Activated naive CD8-positive, alpha-beta T cell treated with anti-CD3 and anti-CD28 coated beads, Interleukin-2, amount 50 U/mL, for 24 hours (primary cell): ENCODE results near the gene UBE2C.
"Not testable (repeated sequence)": the region's sequence is repeated elsewhere in the genome, so short reads cannot be mapped to it uniquely, and the experiment has no call there.

Source experiments
- ATAC-seq: fragments of 150-1000 bp; cut with Tn5 transposase; one replicate; pipeline ENCODE4 v1.10.0; 2021
- DNase-seq: peaks from one replicate; pipeline ENCODE4 v3.0.0; 2021
- H3K27ac Mint-ChIP-seq: one replicate; pipeline ENCODE4 v1.8.0; 2021; ENCODE audit warnings: mild to moderate bottlenecking, mixed read lengths
- H3K27me3 Mint-ChIP-seq: one replicate; pipeline ENCODE4 v1.8.0; 2021; ENCODE audit warnings: mixed read lengths
- H3K36me3 Mint-ChIP-seq: one replicate; pipeline ENCODE4 v1.8.0; 2021; ENCODE audit warnings: low read depth, mixed read lengths
- H3K4me1 Mint-ChIP-seq: one replicate; pipeline ENCODE4 v1.8.0; 2021; ENCODE audit warnings: mixed read lengths
- H3K4me3 Mint-ChIP-seq: one replicate; pipeline ENCODE4 v1.8.0; 2021; ENCODE audit warnings: mild to moderate bottlenecking, moderate library complexity, mixed read lengths
- H3K9me3 Mint-ChIP-seq: one replicate; pipeline ENCODE4 v1.8.0; 2021; ENCODE audit warnings: mixed read lengths

Gene UBE2C

DNA sequence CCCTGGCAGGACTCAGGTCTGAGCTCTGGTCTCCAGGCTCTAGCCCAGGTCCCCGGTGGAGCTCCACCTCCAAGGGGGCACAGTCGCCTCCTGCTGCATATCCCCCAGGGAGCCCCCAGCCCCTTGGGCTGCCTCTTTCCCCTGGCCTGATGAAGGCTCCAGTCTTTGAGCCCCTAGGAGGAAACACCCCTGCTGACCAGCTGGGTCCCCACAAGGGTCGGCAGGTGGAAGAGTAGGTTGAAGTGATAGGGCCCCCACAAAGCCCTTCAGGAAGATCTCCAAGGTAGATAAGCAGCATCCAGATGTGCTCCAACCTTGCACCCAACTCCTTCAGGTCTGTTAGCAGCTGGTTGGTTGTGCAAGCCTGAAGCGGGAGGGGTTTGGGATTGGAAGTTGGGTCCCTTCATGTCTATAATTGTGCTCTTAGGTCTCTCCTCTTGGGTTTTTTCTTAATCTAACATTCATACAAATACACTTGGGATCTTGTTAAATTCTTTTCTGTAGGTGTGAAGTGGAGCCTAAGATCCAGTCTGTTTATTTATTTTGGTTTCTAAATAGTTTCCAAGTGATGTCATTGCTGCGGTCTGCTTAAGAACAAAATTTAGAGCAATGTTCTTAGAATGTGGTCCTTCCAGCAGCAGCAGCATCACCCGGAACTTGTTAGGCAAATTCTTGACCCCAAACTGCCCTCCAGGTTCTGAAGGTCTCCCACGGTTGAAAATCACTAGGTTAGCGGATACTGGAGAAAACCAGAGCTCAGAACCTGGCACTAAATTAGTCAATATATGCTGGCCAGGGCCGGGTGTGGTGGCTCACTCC lies 5.1 kb downstream of the UBE2C start:
- H3K4me1 Mint-ChIP-seq: peaks cover 12% of the 10 kb centered on the region
- H3K36me3 Mint-ChIP-seq: peaks cover 29% of the 10 kb centered on the region
- ATAC-seq: no peak
- H3K4me3 Mint-ChIP-seq: no peak overlapping the region
- H3K27me3 Mint-ChIP-seq: peaks cover 12% of the 10 kb centered on the region
- H3K27ac Mint-ChIP-seq: no peak overlapping the region
- H3K9me3 Mint-ChIP-seq: no peaks in the 10 kb centered on the region
- DNase-seq: no peak

DNA sequence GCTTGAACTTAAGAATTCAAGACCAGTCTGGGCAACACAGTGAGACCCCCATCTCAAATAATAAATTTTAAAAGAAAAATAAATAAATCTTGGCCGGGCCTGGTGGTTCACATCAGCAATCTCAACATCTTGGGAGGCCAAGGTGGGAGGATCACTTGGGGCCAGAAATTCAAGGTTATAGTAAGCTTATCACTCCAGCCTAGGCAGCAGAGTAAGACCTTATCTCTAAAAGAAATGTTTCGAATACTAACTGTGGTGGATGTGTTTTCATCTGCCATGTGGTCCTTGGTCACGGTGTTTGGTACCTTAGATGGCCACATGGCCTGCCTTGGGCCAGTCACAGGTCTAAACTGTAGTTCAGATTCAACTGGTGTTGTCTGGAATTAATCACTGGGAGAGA lies 5.8 kb downstream of the UBE2C start:
- no peak overlapping the region for H3K4me3 Mint-ChIP-seq
- H3K27me3 Mint-ChIP-seq: peaks cover 16% of the 10 kb centered on the region
- H3K9me3 Mint-ChIP-seq: no peaks in the 10 kb centered on the region

DNA sequence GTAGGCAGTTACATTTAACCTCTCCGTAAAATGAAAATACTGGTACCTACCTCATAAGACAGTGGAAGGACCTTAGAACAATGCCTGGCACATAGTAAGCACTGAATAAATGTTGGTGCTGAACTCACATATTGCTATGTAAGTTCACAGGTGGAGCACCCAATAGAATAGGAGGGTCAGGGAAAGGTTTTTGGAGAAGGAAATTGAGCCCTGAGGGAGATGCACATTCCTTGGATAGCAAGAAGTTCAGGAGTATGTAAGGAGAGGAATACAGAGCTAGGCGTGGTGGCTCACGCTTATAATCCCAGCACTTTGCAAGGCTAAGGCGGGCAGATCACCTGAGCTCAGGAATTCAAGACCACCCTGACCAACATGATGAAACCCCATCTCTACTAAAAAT lies 7.0 kb downstream of the UBE2C start:
- no peak overlapping the region for H3K4me3 Mint-ChIP-seq
- no peak for ATAC-seq
- DNase-seq: no peak
- no peaks in the 10 kb centered on the region for H3K9me3 Mint-ChIP-seq
- H3K4me1 Mint-ChIP-seq: peaks cover 13% of the 10 kb centered on the region
- H3K36me3 Mint-ChIP-seq: peaks cover 14% of the 10 kb centered on the region
- H3K27ac Mint-ChIP-seq: no peak overlapping the region
- H3K27me3 Mint-ChIP-seq: peaks cover 28% of the 10 kb centered on the region

More for the DNA sequence above, 5.8 kb downstream of the UBE2C start:
- Mint-ChIP-seq H3K36me3 (peaks cover 24% of the 10 kb centered on the region), H3K4me1 (peaks cover 10% of the 10 kb centered on the region), H3K27ac (no peak overlapping the region)
- DNase-seq (no peak), ATAC-seq (no peak)

DNA sequence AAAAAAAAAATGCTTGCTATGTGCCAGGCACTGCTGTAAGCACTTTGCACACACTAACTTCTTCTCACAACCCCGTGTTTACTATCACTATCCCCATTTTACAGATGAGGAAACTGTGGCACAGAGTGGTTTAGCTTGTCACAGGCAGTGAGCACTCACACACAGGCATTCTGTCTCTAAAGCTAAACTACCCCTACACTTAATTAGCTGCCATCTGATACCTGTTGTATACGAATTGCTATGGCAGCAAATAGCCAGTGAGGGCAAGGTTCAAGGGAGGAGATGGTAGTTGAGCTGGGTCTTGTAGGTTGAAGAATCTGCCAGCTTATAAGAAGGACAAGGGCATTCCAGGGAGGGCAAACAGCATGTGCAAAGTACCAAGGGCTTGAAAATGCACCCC lies 9.5 kb downstream of the UBE2C start:
- ATAC-seq (no peak), DNase-seq (no peak)
- no peak overlapping the region for H3K27ac Mint-ChIP-seq
- peaks cover 3% of the 10 kb centered on the region for H3K36me3 Mint-ChIP-seq
- H3K4me3 Mint-ChIP-seq: no peak overlapping the region
- peaks cover 12% of the 10 kb centered on the region for H3K4me1 Mint-ChIP-seq
- H3K9me3 Mint-ChIP-seq: no peaks in the 10 kb centered on the region
- H3K27me3 Mint-ChIP-seq: peaks cover 32% of the 10 kb centered on the region

DNA sequence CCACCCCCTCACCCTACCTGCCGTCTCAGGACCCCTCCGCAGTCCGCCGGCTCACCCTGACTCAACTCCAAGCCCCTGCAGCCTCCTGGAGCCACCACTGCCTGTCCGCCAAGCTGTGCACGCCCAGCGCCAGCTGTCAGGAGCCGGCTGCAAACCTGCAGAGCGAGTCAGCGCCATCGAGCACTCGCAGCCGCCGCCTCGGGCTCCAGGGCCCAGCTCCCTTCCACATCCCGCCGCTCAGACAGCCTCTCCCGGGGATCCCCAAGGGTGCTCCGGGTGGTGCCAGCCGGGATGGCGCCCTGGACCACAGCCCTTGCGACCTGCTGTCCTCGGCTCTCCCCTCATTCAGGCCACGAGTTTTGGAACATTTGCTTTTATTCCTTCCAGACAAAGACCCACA lies 10.4 kb downstream of the UBE2C start:
- Mint-ChIP-seq H3K9me3 (no peaks in the 10 kb centered on the region), H3K4me1 (peaks cover 12% of the 10 kb centered on the region), H3K27ac (no peak overlapping the region), H3K4me3 (no peak overlapping the region), H3K36me3 (peaks cover 2% of the 10 kb centered on the region), H3K27me3 (peaks cover 32% of the 10 kb centered on the region)
- ATAC-seq: no peak
- DNase-seq: no peak

DNA sequence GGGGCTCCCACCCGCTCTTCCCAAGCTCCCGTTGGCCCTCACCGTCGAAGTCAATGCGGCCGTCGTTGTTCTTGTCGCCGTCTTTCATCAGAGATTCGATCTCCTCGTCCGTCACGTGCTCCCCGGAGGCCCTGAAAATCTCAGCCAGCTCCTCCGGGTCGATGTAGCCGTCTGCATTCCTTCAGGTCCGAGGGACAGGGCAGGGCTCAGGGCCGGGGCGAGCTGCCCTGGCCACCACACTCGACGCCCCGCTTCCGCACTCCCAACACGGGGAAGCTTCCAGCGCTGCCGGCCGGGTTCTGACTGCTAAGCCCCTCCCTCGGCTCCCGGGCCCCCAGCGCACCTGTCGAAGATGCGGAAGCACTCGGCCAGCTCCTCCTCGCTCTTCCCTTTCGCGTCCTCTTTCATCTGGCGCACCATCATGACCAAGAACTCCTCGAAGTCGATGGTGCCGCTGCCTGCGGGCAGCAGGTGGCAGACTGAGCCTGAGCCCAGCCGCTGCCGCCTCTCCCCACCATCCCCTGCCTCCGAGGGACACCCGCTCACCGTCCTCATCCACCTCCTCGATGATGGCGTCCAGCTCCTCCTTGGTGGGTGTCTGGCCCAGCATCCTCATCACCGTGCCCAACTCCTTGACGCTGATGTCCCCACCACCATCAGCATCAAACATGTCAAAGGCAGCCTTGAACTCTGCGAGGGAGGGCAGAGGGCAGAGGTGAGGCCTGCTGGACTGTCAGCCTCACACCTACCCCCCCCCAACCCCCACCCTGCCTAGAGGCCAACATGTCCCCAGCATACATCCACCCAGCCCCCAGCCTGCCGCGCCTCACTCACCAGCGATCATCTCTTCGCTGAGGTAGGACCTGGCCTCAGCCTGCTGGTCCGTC lies 11.7 kb downstream of the UBE2C start:
- Mint-ChIP-seq H3K36me3 (peaks cover 2% of the 10 kb centered on the region), H3K9me3 (no peaks in the 10 kb centered on the region), H3K27ac (peak overlapping the region; percentile 61), H3K4me3 (peak overlapping the region; percentile 65), H3K4me1 (peaks cover 12% of the 10 kb centered on the region), H3K27me3 (peaks cover 32% of the 10 kb centered on the region)
- DNase-seq (peak; percentile 47), ATAC-seq (peak; percentile 81)

DNA sequence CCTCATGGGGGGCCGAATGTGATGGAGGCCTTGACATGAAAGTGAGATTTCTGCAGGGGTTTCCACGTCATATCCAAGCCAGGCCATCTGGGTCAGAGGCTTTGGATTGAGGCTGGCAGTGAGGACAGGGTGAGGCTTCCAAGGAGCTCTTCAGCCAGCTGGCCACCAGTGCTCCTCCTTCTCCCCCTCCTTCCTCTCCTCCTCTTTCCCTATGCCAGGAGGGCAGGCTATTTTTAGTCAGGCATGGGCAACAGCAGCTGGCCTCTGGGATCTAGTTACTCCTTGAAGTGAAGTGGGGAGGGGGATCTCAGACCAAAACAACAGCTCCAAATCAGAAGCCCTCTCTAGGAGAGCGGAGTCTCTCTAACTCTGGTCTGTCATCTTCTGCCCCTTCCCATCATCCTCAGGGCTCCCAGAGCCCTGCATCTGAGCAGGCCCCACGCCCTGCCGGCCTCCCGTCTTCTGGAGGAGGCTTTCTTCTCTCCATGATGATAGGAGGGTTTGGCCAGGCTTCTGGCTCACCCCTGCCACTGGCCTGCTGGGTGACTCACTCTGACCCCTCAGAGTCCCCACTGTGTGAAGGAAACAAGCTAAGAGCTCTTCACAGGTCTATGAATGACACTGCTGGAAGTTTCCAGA lies 14.1 kb downstream of the UBE2C start:
- DNase-seq (no peak), ATAC-seq (no peak)
- Mint-ChIP-seq H3K9me3 (no peaks in the 10 kb centered on the region), H3K4me3 (no peak overlapping the region), H3K4me1 (peaks cover 12% of the 10 kb centered on the region), H3K36me3 (no peaks in the 10 kb centered on the region), H3K27ac (no peak overlapping the region), H3K27me3 (peaks cover 30% of the 10 kb centered on the region)

DNA sequence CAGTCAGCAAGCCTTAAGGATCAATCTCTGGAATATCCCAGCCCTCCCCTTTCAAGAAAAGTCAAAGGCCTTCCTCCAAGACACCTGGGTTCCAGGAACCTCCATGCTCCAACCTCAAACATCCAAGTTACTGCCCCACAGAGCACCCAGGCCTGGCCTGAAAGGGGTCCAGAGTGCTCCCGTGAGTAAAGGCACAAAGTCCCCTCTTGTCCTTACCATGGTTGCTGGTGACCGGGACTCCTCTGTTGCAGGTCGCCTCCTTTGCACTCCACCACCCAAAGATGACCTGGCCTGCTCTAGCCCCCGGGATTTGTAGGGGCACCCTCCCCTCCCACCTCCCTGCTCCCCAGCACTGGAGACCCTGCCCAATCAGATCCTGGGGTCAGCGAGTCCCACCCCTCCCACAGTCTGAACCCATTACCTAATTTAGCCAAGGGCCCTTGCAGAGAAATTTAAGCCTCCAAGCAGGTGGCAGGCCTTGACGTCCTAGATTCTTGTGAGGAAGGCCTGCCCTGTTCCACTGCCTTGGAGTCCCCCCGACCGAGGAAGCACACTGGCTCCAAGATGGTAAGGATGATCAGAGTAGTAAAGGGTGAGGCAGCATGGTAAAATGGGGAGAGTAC lies 14.7 kb downstream of the UBE2C start, which contains the start of gene TNNC2:
Gene TNNC2 (minus strand): TSS at position 283 of the 623 bp plus-strand sequence. CDS start 64 bp downstream, at position 219.
- Mint-ChIP-seq H3K4me1 (peaks cover 12% of the 10 kb centered on the region), H3K27me3 (peaks cover 29% of the 10 kb centered on the region), H3K9me3 (no peaks in the 10 kb centered on the region), H3K4me3 (no peak within 1 kb of the TSS), H3K27ac (no peak within 1 kb of the TSS), H3K36me3 (no peaks in the 10 kb centered on the region)
- ATAC-seq (no peak), DNase-seq (no peak)

DNA sequence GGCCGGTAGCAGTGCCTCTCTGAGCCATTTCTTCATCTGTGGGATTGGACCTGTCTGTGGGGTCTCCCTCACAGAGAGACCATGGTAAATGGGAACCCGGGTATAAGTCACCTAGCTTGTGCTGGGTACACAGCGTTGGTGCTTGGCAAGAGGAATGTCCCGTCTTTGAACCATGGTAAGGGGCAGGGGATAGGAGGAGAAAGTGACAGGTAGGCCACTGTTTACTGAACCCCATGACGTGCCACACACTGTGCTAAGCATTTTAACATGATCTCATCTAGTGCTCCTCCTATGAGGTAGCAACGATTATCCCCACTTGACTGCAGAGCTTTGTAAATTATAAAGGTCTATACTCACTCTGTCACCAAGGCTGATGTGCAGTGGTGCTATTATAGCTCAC lies 15.3 kb downstream of the UBE2C start:
- Mint-ChIP-seq H3K36me3 (no peaks in the 10 kb centered on the region), H3K4me3 (no peak overlapping the region), H3K27me3 (peaks cover 25% of the 10 kb centered on the region), H3K27ac (no peak overlapping the region), H3K4me1 (peaks cover 12% of the 10 kb centered on the region), H3K9me3 (no peaks in the 10 kb centered on the region)
- ATAC-seq (peak; percentile 15), DNase-seq (no peak)

DNA sequence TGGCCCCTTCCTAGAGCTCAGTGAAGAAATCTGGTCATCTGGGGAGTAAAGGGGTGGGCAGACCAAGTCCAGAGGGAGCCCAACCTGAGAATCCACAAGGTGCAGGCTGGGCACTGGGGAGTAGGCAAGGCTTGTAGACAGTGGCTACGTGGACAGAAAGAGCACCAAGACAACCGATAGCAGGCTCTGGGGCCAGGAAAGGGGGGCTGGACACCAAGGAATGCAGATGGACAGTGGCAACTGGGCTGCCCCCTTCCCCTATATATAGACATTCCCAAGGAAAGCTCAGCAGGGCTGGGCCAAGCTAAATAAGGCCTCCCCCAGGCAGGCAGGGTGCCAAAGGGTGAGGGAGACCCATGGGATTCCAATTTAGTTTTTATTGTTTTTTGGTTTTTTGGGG lies 16.1 kb downstream of the UBE2C start:
- Mint-ChIP-seq H3K4me3 (no peak overlapping the region), H3K27ac (no peak overlapping the region), H3K27me3 (peaks cover 23% of the 10 kb centered on the region), H3K36me3 (no peaks in the 10 kb centered on the region), H3K4me1 (peaks cover 15% of the 10 kb centered on the region), H3K9me3 (no peaks in the 10 kb centered on the region)
- ATAC-seq: no peak
- no peak for DNase-seq

DNA sequence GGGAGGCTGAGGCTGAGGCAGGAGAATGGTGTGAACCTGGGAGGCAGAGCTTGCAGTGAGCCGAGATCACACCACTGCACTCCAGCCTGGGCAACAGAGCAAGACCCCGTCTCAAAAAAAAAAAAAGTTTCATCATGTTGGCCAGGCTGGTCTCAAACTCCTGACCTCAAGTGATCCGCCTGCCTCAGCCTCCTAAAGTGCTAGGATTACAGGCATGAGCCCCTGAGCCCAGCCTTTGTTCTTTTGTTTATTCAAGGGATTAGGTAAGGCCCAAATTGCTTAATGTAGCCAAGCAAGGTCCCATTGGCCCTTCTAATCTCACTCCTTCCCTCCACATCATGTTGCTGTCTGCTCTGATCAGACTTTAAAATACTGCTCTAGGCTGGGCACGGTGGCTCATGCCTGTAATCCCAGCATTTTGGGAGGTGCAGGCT lies 17.2 kb downstream of the UBE2C start:
- ATAC-seq, H3K36me3 Mint-ChIP-seq, DNase-seq, H3K9me3 Mint-ChIP-seq, H3K4me3 Mint-ChIP-seq, H3K27ac Mint-ChIP-seq: not testable (repeated sequence)
- Mint-ChIP-seq H3K27me3 (peaks cover 13% of the 10 kb centered on the region), H3K4me1 (peaks cover 11% of the 10 kb centered on the region)

DNA sequence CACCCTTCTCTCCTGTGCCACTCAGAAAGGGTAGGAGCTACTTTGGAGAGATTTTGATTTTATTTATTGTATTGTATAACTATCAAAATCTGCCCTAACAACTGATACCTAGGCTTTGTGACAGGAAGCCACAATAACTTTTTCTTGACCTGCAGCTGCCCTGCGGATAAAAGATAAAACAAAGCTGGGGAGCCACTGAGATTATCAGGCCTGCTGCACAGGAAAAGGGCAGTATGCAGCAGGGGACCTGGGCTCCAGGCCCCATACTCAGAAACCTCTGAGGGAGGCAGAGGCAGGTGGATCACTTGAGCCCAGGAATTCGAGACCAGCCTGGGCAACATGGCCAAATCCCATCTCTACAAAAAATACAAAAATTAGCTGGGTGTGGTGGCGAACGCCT lies 20.2 kb downstream of the UBE2C start:
- Mint-ChIP-seq H3K36me3 (no peaks in the 10 kb centered on the region), H3K27me3 (peaks cover 11% of the 10 kb centered on the region), H3K4me3 (peak overlapping the region; percentile 75), H3K4me1 (peaks cover 9% of the 10 kb centered on the region), H3K27ac (no peak overlapping the region), H3K9me3 (no peaks in the 10 kb centered on the region)
- DNase-seq: no peak
- ATAC-seq: no peak

DNA sequence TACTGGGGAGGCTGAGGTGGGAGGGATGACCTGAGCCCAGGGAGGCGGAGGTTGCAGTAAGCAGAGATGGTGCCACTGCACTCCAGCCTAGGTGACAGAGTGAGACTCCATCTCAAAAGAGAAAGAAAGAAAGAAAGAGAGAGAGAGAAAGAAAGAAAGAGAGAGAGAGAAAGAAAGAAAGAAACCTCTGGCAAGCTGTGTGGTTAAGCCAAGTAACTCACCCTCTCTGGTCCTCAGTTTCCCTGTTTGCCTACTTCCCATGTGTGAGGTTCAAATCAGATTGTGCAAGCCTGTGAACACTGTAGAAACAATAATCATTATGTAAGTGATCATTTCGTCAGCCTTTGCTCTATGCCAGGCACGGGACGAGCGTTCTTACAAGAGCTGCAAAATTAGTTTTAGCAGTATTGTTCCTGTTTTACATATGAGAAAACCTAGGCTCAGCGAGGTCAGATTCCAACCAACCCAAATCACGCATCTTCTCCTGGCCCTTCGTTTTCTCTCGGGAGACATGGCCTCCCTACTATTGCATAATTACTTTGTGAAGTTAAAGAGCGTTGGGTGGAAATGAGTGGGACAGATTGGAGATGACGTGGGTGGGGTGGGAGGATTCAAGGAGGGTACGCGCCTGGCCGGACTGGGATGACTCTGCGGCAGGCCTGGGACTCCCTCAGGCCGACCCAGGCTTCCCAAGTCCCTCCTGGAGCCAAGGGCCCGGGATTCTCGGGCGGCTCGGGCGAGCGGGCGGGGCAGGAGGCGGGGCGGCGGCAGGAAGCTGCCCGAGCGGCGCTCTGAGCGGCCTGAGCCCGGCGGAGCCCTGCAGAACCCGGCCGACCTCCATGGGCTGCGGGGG lies 20.8 kb downstream of the UBE2C start, which contains the start of gene SNX21:
Gene SNX21 (plus strand): TSS at position 770 of the 853 bp plus-strand sequence. CDS start 121 bp downstream, outside the sequence.
- Mint-ChIP-seq H3K27me3 (peaks cover 11% of the 10 kb centered on the region), H3K4me1 (peaks cover 9% of the 10 kb centered on the region), H3K4me3 (peak within 1 kb of the TSS; percentile 75), H3K27ac (no peak within 1 kb of the TSS), H3K9me3 (no peaks in the 10 kb centered on the region), H3K36me3 (no peaks in the 10 kb centered on the region)
- DNase-seq (peak; percentile 35), ATAC-seq (peak; percentile 52)
